ENCODE results near the gene RGS16.

Gene RGS16

DNA sequence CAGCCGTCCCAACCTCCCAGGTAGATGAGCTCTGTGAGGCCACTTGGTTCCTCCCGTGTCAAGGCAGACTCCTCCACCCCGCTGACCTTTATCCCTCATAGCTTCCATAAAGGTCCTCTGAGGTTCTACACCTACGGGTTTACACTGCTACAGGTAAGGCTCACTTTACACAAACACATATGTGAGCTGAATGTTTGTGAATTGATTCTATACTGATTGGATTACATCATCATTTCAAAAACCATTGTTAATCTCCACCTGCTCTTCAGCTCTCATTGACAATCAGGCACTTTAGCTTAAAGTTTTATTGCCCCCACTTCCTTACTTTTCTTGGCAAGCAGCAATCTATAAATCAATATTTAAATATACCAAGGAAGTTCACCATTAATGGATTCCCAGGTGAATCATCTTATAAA is 12.8 kb upstream of the RGS16 start:
- Histone ChIP-seq H3K27me3 (ENCODE audit: insufficient read depth, low read length) (peaks cover 56% of the 10 kb centered on the region), H3K27ac (ENCODE audit: low read depth, low read length) (no peak overlapping the region), H3K4me1 (ENCODE audit: insufficient read depth, low read length) (peaks cover 59% of the 10 kb centered on the region), H3K9ac (ENCODE audit: low read depth, low read length) (no peak overlapping the region), H3K9me3 (ENCODE audit: insufficient read depth, low read depth, low read length) (no peaks in the 10 kb centered on the region), H3K36me3 (ENCODE audit: insufficient read depth, low read length) (no peaks in the 10 kb centered on the region), H3K4me3 (ENCODE audit: low read length) (peak overlapping the region; percentile 59; the same call in 1 of the 2 replicates)
- 34% methylated on average over 3 of the region's 4 CpGs for WGBS

DNA sequence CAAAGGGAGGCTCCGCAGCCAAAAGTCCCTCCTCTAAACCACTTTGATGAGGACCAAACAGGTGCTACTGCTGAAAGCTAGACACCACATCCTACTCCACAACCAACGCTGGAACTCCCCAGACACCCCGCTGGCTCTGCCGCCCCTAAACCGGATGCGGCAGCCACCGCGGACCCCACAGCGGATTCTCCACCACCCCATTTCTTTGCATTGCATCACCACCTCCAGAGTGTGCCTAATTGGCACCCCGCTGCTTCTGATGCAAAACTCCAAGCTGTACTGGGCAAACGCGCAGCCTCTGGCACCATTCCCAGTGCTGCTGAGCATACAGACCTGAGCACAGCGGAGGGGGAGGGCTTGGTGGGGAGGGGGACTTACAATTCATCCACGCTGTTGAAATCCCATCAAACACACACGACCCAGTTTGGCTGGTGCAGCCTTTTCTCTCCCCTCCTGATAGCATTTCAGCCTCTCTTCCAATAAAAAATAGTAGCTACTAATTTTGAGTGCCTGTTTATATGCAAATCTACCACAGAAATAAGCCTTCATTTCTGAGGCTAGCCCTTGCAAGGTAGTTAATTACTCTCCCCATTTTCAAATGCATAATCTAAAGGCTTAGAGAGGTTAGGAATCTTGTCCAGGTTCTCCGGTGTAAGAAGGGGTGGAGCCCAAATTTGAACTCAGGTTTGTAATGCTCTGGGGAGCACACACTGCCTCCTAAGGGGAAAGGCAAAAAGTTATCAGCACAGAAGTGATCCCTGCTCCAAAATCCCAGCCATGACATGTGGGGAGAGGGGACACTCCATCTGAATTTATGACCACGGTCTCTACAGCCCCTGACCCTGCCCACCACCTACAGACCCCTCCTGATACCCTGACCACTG is 12.2 kb upstream of the RGS16 start:
- Histone ChIP-seq H3K4me1 (ENCODE audit: insufficient read depth, low read length) (peaks cover 66% of the 10 kb centered on the region), H3K36me3 (ENCODE audit: insufficient read depth, low read length) (no peaks in the 10 kb centered on the region), H3K9ac (ENCODE audit: low read depth, low read length) (peak overlapping the region; percentile 69; the same call in 1 of the 2 replicates), H3K27me3 (ENCODE audit: insufficient read depth, low read length) (peaks cover 59% of the 10 kb centered on the region), H3K4me3 (ENCODE audit: low read length) (peak overlapping the region; percentile 59), H3K27ac (ENCODE audit: low read depth, low read length) (peak overlapping the region; percentile 10; the same call in 1 of the 2 replicates), H3K9me3 (ENCODE audit: insufficient read depth, low read depth, low read length) (no peaks in the 10 kb centered on the region)
- WGBS: 1% methylated on average over 17 of the region's 17 CpGs

DNA sequence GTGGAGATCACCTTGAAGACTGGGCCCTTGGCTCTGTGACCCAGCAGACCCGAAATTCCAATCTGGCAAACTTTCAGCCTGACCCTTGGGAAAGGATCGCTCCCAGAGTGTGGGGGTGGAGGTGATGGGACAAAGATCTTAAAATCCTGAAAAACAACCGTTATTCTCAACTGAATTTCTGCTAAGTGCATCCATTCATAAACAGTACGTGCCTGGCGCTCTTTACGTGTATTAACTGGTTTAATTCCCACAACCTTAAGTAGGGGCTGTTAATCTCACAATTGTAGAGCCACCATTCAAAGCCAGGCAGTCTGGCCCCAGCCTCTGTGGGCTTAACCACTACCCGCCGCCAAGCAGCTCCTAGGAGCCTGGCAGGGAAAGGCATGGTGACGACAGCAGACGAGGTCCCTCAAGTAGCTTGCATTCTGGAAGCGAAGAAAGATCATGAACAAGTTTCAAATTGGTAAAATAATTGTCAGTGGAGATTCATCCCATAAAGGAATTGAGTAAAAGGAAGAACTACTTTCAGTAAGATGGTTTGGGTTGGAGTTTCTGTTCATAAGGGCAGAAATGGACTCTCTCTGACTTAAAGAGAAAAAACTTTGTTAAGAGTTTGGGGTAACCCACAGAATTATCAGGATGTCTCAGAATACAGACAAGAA is 11.4 kb upstream of the RGS16 start:
- peak overlapping the region; percentile 47; the same call in 1 of the 2 replicates for H3K27ac ChIP-seq (ENCODE audit: low read depth, low read length)
- peak overlapping the region; percentile 59 for H3K4me3 ChIP-seq (ENCODE audit: low read length)
- 3% methylated on average over 11 of the region's 11 CpGs for WGBS
- peaks cover 64% of the 10 kb centered on the region for H3K27me3 ChIP-seq (ENCODE audit: insufficient read depth, low read length)
- H3K4me1 ChIP-seq (ENCODE audit: insufficient read depth, low read length): peaks cover 67% of the 10 kb centered on the region
- H3K36me3 ChIP-seq (ENCODE audit: insufficient read depth, low read length): no peaks in the 10 kb centered on the region
- H3K9me3 ChIP-seq (ENCODE audit: insufficient read depth, low read depth, low read length): no peaks in the 10 kb centered on the region
- H3K9ac ChIP-seq (ENCODE audit: low read depth, low read length): peak overlapping the region; percentile 69

DNA sequence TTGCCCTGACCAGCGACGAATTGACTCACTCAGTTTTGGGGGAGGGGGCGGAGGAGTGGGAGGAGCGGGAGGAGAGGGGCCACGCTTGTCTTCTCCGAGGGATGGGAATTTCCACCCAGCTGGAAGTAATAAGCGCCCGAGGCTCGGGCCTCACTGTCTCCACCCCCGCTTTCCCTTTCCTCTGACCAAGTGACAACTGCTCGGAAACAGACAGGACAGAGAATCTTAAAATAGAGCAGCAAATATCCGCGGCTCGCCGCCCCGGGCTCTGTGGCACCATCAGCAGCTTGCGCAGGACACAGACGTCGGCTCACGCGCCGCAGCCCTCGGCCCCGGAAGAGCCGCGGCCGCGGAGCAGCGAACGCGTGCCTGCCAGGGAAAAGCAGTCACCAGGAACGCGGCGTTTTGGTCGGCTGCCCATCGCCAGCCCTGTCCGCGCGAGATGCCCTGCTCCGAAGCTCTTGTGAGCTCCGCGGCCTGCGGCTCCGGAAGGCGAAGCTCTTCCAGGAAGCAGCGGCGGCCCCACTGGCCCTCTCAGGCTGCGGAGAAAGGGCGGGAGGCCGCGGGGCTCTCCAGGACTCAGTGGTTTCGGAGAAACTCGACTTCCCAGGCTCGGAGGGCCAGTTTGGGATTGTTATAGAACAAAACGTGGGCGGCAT is 10.7 kb upstream of the RGS16 start:
- H3K9ac ChIP-seq (ENCODE audit: low read depth, low read length): peak overlapping the region; percentile 69

DNA sequence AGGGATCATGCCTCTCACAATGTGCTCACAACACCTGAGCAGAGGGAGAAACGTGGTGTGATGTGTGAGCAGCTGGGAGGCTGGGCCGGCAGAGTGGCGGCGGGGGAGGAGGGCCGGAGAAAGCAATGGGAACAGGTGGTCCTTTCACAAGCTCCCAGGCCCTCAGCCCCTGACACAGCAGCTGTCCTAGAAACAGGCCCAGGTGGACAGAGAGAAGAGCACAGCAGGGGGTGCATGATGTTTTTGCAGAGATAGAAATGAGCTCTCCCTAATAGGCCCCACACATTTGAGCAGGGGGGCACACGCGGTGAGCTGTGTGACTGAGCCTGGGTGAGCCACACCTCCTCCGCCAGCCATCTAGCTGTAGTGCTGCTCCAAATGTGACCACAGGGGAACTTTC is 7.6 kb upstream of the RGS16 start:
- H3K36me3 ChIP-seq (ENCODE audit: insufficient read depth, low read length): no peaks in the 10 kb centered on the region
- H3K4me3 ChIP-seq (ENCODE audit: low read length): no peak overlapping the region
- H3K27ac ChIP-seq (ENCODE audit: low read depth, low read length): no peak overlapping the region
- no peak overlapping the region for H3K9ac ChIP-seq (ENCODE audit: low read depth, low read length)
- no peaks in the 10 kb centered on the region for H3K9me3 ChIP-seq (ENCODE audit: insufficient read depth, low read depth, low read length)
- peaks cover 43% of the 10 kb centered on the region for H3K4me1 ChIP-seq (ENCODE audit: insufficient read depth, low read length)
- H3K27me3 ChIP-seq (ENCODE audit: insufficient read depth, low read length): peaks cover 63% of the 10 kb centered on the region
- WGBS: 36% methylated on average over 8 of the region's 8 CpGs

More for the DNA sequence above, 10.7 kb upstream of the RGS16 start:
- Histone ChIP-seq H3K4me3 (ENCODE audit: low read length) (peak overlapping the region; percentile 59), H3K27me3 (ENCODE audit: insufficient read depth, low read length) (peaks cover 69% of the 10 kb centered on the region), H3K9me3 (ENCODE audit: insufficient read depth, low read depth, low read length) (no peaks in the 10 kb centered on the region), H3K27ac (ENCODE audit: low read depth, low read length) (peak overlapping the region; percentile 47; the same call in 1 of the 2 replicates), H3K4me1 (ENCODE audit: insufficient read depth, low read length) (peaks cover 67% of the 10 kb centered on the region), H3K36me3 (ENCODE audit: insufficient read depth, low read length) (no peaks in the 10 kb centered on the region)
- under 1% methylated on average over 56 of the region's 56 CpGs for WGBS

DNA sequence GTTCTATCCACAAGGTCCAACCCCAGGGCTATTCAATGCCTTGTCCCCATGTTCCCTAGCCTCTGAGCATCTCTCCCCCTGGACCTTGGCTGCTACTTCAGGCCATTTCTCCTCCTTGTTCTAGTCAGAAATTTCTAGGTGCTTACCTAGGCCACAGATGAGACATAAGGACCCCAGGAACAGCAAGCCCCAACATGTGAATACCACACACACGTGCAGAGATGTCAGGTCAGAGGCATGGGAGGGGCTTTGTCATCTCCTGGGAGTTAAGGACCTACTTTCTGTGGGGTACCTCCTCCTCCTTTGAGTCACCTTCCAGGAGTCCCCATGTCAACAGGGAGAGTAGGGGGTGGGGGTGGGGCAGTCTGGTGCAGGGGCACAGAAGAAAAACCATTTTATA is 7.1 kb upstream of the RGS16 start:
- 46% methylated on average over 1 of the region's 1 CpG for WGBS
- H3K9me3 ChIP-seq (ENCODE audit: insufficient read depth, low read depth, low read length): no peaks in the 10 kb centered on the region
- peaks cover 38% of the 10 kb centered on the region for H3K4me1 ChIP-seq (ENCODE audit: insufficient read depth, low read length)
- H3K36me3 ChIP-seq (ENCODE audit: insufficient read depth, low read length): no peaks in the 10 kb centered on the region
- no peak overlapping the region for H3K27ac ChIP-seq (ENCODE audit: low read depth, low read length)
- peaks cover 58% of the 10 kb centered on the region for H3K27me3 ChIP-seq (ENCODE audit: insufficient read depth, low read length)
- no peak overlapping the region for H3K9ac ChIP-seq (ENCODE audit: low read depth, low read length)
- no peak overlapping the region for H3K4me3 ChIP-seq (ENCODE audit: low read length)

DNA sequence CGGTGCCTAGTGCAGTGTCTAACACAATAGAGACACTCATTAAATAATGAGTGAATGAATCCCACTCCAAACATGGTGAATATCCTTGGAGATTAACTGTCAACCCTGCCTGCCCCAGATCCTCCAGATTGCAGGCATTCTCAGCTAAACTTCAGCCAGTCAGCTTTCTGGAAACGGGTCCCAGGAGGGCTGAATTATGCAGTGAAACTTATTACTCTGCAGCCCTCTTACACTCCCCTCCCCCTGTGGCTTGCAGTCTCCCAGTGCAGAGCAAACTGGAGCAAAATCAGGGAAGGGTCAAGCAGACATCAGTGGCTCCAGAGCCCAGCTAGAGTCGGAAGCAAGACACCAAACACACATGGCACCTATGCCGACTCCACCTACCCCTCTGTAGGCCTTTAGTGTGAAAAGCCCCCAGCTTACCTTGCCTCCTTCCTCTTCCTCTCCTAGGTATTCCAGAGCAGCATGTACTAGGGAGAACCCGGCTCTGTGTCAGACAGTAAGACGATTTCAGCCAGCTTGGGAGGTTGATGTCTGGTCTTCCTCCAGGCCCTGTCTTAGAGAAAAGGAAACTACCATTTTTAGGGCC is 6.5 kb upstream of the RGS16 start:
- no peak overlapping the region for H3K27ac ChIP-seq (ENCODE audit: low read depth, low read length)
- H3K36me3 ChIP-seq (ENCODE audit: insufficient read depth, low read length): no peaks in the 10 kb centered on the region
- H3K9me3 ChIP-seq (ENCODE audit: insufficient read depth, low read depth, low read length): no peaks in the 10 kb centered on the region
- no peak overlapping the region for H3K9ac ChIP-seq (ENCODE audit: low read depth, low read length)
- H3K4me1 ChIP-seq (ENCODE audit: insufficient read depth, low read length): peaks cover 34% of the 10 kb centered on the region
- no peak overlapping the region for H3K4me3 ChIP-seq (ENCODE audit: low read length)
- 87% methylated on average over 6 of the region's 6 CpGs for WGBS
- H3K27me3 ChIP-seq (ENCODE audit: insufficient read depth, low read length): peaks cover 58% of the 10 kb centered on the region

DNA sequence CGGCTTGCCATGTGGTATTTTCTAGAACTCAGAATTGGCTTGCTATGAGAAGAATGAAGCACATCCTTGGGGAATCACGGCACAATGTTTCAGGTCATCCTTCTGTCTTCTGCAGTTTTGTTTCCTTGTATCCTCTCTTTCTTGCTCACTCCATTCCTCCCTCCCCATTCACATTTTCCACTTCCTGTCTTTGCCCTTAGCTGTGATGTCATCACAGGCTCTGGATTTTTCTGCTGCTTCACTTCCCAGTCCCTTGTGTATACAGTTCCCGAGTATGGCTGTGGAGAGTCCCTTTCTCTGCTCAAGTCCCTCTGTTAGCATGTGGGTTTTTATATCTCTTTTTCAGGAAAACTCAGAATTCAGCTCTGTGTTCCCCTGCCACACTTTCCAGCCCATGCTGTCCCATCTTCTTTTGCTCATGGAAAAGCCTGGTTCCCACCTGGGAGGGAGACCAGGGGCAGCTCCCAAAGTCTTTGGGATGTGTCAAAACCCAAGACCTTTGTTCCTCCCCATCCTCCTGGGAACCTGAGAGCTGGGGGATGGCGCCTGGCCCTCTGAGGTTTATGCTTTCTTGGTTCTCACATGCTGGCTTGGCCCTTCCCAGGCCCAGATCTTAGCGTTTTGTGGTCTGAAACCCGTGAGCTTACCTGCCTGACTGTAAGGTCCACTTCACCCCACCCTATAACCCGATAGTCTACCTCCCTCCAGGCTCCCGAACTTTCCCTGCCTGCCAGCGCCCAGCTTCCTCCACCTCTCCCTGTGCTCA is 4.8 kb upstream of the RGS16 start:
- no peak overlapping the region for H3K4me3 ChIP-seq (ENCODE audit: low read length)
- no peaks in the 10 kb centered on the region for H3K36me3 ChIP-seq (ENCODE audit: insufficient read depth, low read length)
- no peaks in the 10 kb centered on the region for H3K9me3 ChIP-seq (ENCODE audit: insufficient read depth, low read depth, low read length)
- no peak overlapping the region for H3K27ac ChIP-seq (ENCODE audit: low read depth, low read length)
- peaks cover 56% of the 10 kb centered on the region for H3K27me3 ChIP-seq (ENCODE audit: insufficient read depth, low read length)
- H3K4me1 ChIP-seq (ENCODE audit: insufficient read depth, low read length): peaks cover 31% of the 10 kb centered on the region
- H3K9ac ChIP-seq (ENCODE audit: low read depth, low read length): no peak overlapping the region
- 89% methylated on average over 9 of the region's 9 CpGs for WGBS

DNA sequence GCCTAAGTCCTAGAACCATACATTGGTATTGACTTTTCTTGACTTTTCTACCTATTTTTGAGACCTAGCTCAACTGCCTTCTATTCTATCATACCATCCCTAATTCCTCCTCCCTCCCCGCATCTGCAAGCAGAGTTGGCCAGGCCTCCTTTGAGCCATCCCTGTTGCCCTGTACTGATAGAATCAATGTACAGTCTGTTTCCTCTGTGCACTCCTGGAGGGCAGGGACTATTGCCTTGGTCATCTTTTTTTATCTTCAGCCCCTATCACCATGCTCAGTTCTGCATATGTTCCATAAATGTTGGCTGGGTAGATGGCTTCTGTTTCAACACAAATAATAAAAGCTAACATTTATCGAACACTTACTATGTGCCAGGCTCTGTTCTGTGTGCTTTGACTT is 4.0 kb upstream of the RGS16 start:
- peaks cover 31% of the 10 kb centered on the region for H3K4me1 ChIP-seq (ENCODE audit: insufficient read depth, low read length)
- no peak overlapping the region for H3K4me3 ChIP-seq (ENCODE audit: low read length)
- H3K27ac ChIP-seq (ENCODE audit: low read depth, low read length): no peak overlapping the region
- H3K9me3 ChIP-seq (ENCODE audit: insufficient read depth, low read depth, low read length): no peaks in the 10 kb centered on the region
- 87% methylated on average over 1 of the region's 2 CpGs for WGBS
- peaks cover 56% of the 10 kb centered on the region for H3K27me3 ChIP-seq (ENCODE audit: insufficient read depth, low read length)
- H3K36me3 ChIP-seq (ENCODE audit: insufficient read depth, low read length): no peaks in the 10 kb centered on the region
- H3K9ac ChIP-seq (ENCODE audit: low read depth, low read length): no peak overlapping the region

DNA sequence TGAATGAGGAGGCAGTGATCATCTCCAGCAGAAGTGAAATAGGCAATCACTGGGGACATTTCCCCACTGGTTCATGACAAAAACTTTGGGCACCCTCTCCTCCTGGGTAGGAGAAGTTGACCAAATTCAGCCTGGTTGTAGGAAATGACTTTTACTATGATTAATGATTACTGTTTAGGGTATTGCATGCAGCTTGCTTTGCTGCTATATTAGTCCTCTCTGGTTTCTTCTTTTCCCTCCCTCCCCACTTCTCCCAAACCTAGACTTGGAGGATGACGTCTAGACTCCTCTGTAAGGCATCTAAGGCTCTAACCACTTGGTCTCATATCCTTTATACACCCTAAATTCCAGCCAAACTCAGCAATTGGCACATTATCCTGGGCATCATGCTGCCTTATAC is 3.4 kb upstream of the RGS16 start:
- WGBS: 79% methylated on average over 1 of the region's 1 CpG
- Histone ChIP-seq H3K36me3 (ENCODE audit: insufficient read depth, low read length) (no peaks in the 10 kb centered on the region), H3K27ac (ENCODE audit: low read depth, low read length) (no peak overlapping the region), H3K27me3 (ENCODE audit: insufficient read depth, low read length) (peaks cover 56% of the 10 kb centered on the region), H3K4me1 (ENCODE audit: insufficient read depth, low read length) (peaks cover 28% of the 10 kb centered on the region), H3K9me3 (ENCODE audit: insufficient read depth, low read depth, low read length) (no peaks in the 10 kb centered on the region), H3K9ac (ENCODE audit: low read depth, low read length) (no peak overlapping the region), H3K4me3 (ENCODE audit: low read length) (no peak overlapping the region)

Data from HUES64 (cell line).